GM23338 (cell line): ENCODE results near the gene OR1L6.

ENCODE experiments used
- CREB1 ChIP-seq: fragments of 250-450 bp; sonication (Bioruptor Pico); IDR thresholded peaks from 2 replicates; pipeline ENCODE4 v1.5.0; 2020; ENCODE audit warnings: low read depth, mild to moderate bottlenecking, moderate library complexity
- CTCF ChIP-seq, 2 experiments: fragments of 200-600 bp in 1 of 2; sonication (generic) in 1 of 2; conservative IDR thresholded peaks; 2 replicates each; pipeline versions ENCODE4 v1.5.1 to v1.6.1; 2016 to 2017; ENCODE audit warnings: antibody characterized with exemption in 2 of 2, low read depth in 2 of 2, mild to moderate bottlenecking in 2 of 2, moderate library complexity in 1 of 2
- ETS1 ChIP-seq: IDR thresholded peaks from 2 replicates; pipeline ENCODE4 v1.6.1; 2016; ENCODE audit warnings: antibody characterized with exemption
- EZH2 ChIP-seq: fragments of 200-600 bp; sonication (generic); IDR thresholded peaks from one replicate; pipeline ENCODE4 v1.8.0; 2017; ENCODE audit warnings: antibody characterized with exemption, mild to moderate bottlenecking, low read depth; ENCODE audit not compliant: unreplicated experiment
- EZH2phosphoT487 ChIP-seq: fragments of 200-600 bp; sonication (generic); IDR thresholded peaks from one replicate; pipeline ENCODE4 v1.8.1; 2018; ENCODE audit warnings: antibody characterized with exemption; ENCODE audit not compliant: unreplicated experiment
- JUNB ChIP-seq: IDR thresholded peaks from one replicate; pipeline ENCODE4 v1.6.1; 2016; ENCODE audit warnings: antibody characterized with exemption; ENCODE audit not compliant: unreplicated experiment
- NANOG ChIP-seq: IDR thresholded peaks from 2 replicates; pipeline ENCODE4 v1.6.1; 2016; ENCODE audit warnings: antibody characterized with exemption, borderline replicate concordance
- POLR2AphosphoS5 ChIP-seq: IDR thresholded peaks from 2 replicates; pipeline ENCODE4 v1.6.1; 2016; ENCODE audit warnings: antibody characterized with exemption, low read depth
- REST ChIP-seq: IDR thresholded peaks from one replicate; pipeline ENCODE4 v1.6.1; 2018; ENCODE audit warnings: antibody characterized with exemption; ENCODE audit not compliant: unreplicated experiment
- STAT1 ChIP-seq: IDR thresholded peaks from one replicate; pipeline ENCODE4 v1.6.1; 2016; ENCODE audit warnings: antibody characterized with exemption; ENCODE audit not compliant: unreplicated experiment
- ZNF114 ChIP-seq: fragments of 250-450 bp; sonication (Bioruptor Pico); IDR thresholded peaks from 2 replicates; pipeline ENCODE4 v1.5.0; 2020; ENCODE audit warnings: mild to moderate bottlenecking, moderate library complexity
- ZNF331 ChIP-seq: fragments of 250-450 bp; sonication (Bioruptor Pico); IDR thresholded peaks from 2 replicates; pipeline ENCODE4 v1.5.0; 2020; ENCODE audit warnings: low read depth, mild to moderate bottlenecking, moderate library complexity
- ZNF462 ChIP-seq: fragments of 250-450 bp; sonication (Bioruptor Pico); IDR thresholded peaks from 2 replicates; pipeline ENCODE4 v1.5.0; 2020; ENCODE audit warnings: mild to moderate bottlenecking, moderate library complexity

GRCh38 chr9:122777052-122777451 lies 34.9 kb downstream of the OR1L6 start:
- TF ChIP-seq CTCF (conservative IDR thresholded peaks at IDR 0.05; ENCODE audit: low read depth in 2 of 2) = no peak
- no peak for TF ChIP-seq NANOG
- no peak for TF ChIP-seq EZH2
- no peak for TF ChIP-seq POLR2AphosphoS5
- no peak for TF ChIP-seq JUNB
- TF ChIP-seq REST = no peak
- no peak for TF ChIP-seq CREB1 (CRISPR knock-in tag)
- TF ChIP-seq EZH2phosphoT487 = no peak
- TF ChIP-seq ZNF114 = no peak
- no peak for TF ChIP-seq ETS1
- no peak for TF ChIP-seq ZNF331 (CRISPR knock-in tag)
- TF ChIP-seq ZNF462 (CRISPR knock-in tag) = no peak
- no peak for TF ChIP-seq STAT1
